ENCODE measurements around the gene DYNC1LI2.

- TF ChIP-seq POLR2A (IDR thresholded peaks at IDR 0.05; ENCODE audit: low read depth, low read length), result no peak
- TF ChIP-seq, protein P1, sequence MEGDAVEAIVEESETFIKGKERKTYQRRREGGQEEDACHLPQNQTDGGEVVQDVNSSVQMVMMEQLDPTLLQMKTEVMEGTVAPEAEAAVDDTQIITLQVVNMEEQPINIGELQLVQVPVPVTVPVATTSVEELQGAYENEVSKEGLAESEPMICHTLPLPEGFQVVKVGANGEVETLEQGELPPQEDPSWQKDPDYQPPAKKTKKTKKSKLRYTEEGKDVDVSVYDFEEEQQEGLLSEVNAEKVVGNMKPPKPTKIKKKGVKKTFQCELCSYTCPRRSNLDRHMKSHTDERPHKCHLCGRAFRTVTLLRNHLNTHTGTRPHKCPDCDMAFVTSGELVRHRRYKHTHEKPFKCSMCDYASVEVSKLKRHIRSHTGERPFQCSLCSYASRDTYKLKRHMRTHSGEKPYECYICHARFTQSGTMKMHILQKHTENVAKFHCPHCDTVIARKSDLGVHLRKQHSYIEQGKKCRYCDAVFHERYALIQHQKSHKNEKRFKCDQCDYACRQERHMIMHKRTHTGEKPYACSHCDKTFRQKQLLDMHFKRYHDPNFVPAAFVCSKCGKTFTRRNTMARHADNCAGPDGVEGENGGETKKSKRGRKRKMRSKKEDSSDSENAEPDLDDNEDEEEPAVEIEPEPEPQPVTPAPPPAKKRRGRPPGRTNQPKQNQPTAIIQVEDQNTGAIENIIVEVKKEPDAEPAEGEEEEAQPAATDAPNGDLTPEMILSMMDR (IDR thresholded peaks at IDR 0.05 in 2 of 3, conservative IDR thresholded peaks at IDR 0.05 in 1 of 3; ENCODE audit: control insufficient read depth in 2 of 3, extremely low read depth in 1 of 3, insufficient read depth in 1 of 3, low read depth in 3 of 3, low read length in 3 of 3), result no peak
- no peak for TF ChIP-seq JUNB (IDR thresholded peaks at IDR 0.05)
- no peak for TF ChIP-seq POLR2AphosphoS5 (IDR thresholded peaks at IDR 0.05; ENCODE audit: low read length)
- TF ChIP-seq TAF1 (IDR thresholded peaks at IDR 0.05; ENCODE audit: borderline replicate concordance, low read depth, low read length), result no peak
- TF ChIP-seq GATAD2B (conservative IDR thresholded peaks at IDR 0.05; ENCODE audit: low read depth), result no peak
- no peak for TF ChIP-seq NR2C2 (IDR thresholded peaks at IDR 0.05; ENCODE audit: borderline replicate concordance, control insufficient read depth, insufficient read length, low read depth)
- TF ChIP-seq POLR2AphosphoS2 (IDR thresholded peaks at IDR 0.05; ENCODE audit: low read depth, low read length), result no peak
- TF ChIP-seq, protein P2, sequence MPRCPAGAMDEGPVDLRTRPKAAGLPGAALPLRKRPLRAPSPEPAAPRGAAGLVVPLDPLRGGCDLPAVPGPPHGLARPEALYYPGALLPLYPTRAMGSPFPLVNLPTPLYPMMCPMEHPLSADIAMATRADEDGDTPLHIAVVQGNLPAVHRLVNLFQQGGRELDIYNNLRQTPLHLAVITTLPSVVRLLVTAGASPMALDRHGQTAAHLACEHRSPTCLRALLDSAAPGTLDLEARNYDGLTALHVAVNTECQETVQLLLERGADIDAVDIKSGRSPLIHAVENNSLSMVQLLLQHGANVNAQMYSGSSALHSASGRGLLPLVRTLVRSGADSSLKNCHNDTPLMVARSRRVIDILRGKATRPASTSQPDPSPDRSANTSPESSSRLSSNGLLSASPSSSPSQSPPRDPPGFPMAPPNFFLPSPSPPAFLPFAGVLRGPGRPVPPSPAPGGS (IDR thresholded peaks at IDR 0.05; ENCODE audit: borderline replicate concordance, insufficient read depth, low read depth, low read length, poor library complexity, severe bottlenecking), result no peak
- TF ChIP-seq, protein P3, sequence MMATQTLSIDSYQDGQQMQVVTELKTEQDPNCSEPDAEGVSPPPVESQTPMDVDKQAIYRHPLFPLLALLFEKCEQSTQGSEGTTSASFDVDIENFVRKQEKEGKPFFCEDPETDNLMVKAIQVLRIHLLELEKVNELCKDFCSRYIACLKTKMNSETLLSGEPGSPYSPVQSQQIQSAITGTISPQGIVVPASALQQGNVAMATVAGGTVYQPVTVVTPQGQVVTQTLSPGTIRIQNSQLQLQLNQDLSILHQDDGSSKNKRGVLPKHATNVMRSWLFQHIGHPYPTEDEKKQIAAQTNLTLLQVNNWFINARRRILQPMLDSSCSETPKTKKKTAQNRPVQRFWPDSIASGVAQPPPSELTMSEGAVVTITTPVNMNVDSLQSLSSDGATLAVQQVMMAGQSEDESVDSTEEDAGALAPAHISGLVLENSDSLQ (IDR thresholded peaks at IDR 0.05), result no peak
Measured at GRCh38 chr16:66750279-66751052, 943 bp downstream of the DYNC1LI2 start.
